HG03103 (cell line): Measurements from ENCODE around the gene CSF3R.
"Not testable (repeated sequence)": the region's sequence is repeated elsewhere in the genome, so short reads cannot be mapped to it uniquely, and the experiment has no call there.

Experiments used
- ATAC-seq: cut with Tn5 transposase; IDR thresholded peaks from one replicate; pipeline ENCODE4 v1.9.1; 2021; ENCODE audit warnings: low read depth; ENCODE audit not compliant: unreplicated experiment

Gene CSF3R

DNA sequence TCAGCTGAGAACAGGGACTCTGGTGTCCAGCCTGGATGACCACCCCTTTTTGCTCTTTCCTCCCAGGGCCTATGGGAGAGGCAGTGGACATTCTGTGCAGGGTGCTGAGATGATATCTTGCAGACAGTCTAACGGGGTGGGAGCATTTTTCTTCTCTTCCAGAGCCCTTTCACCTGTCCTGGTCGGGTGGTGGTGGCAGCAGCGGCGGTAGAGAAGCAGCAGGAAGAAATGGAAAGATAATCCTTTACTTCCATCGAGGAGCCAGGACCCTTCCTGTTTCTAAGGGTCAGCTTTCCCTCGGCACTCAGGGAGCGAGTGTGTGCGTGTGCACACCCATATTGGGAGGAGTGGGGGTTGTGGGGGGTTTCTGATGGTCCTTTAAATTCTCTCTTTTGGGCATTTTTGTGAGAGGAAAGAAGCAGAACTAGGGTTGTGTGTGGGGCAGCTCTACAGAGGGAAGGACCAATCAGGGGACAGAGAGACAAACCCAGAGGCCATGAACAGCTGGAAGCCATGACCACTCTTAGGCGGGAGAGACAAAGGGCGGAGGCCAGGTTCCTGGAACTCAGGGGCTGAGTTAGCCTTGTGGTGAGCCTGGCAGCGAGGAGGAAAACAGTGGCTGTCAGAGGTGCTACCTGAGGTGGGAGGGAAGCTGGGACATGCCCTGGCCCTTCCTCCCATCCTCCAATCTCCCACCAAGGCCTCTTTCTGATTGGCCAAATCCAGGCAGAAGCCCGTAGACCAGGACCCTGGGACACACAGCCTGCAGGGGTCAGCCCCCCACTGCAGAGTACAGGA is 31.2 kb upstream of the CSF3R start:
- ATAC-seq: no peak

DNA sequence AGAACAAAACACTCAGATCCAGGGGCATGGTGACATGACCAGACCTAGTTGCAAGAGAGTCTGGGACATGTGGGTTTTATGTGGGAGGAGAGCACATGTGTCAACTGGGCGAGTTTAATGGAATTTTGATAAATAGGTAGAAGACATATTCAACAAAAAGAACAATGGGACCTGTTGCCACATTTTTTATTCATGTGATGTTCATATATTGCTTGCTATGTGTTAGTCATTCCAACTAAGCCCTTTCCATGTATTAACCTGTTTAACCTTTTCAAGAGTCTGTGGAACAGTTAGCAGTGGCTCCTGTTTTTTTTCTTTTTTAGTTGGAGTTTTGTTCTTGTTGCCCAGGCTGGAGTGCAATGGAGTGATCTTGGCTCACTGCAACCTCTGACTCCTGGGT is 30.1 kb upstream of the CSF3R start:
- ATAC-seq: no peak

DNA sequence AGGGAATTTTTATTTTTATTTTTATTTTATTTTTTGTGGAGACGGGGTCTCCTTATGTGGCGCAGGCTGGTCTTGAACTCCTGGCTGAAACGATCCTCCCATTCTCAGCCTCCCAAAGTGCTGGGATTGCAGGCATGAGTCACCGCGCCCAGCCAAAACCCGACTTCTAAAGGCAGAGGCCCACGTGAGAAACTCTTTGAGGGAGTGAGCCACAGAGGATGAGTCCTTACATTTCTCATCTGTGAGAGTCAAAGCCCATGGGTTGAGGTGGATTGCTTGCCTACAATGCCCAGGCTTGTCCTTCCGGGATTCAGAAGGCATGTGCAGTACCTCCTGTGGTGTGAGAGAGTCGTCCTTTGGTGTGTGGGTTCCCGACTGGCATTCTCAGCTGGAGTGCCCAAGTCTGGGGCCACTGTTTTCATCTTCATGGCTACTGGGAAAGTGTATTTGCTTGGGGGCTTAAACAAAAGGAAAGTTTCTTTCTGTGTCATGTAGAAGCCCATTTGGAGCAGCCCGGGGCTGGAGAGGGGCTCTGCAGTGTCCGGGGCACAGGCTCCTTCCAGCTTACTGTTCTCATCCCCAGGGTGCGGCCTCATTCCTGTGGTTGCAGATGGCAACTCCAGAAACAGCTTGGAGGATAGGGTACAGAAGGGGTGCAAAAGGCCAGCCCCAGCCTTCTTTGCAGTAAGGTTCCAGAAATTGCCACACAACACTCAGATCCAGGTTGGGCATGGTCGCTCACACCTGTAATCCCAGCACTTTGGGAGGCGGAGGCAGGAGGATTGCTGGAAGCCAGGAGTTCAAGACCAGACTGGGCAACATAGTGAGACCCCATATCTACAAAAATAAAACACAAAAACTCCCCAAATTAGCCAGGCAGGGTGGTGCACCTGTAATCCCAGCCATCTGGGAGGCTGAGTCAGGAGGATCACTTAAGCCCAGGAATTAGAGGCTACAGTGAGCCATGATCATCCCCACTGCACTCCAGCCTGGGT is 29.4 kb upstream of the CSF3R start:
- no peak for ATAC-seq

DNA sequence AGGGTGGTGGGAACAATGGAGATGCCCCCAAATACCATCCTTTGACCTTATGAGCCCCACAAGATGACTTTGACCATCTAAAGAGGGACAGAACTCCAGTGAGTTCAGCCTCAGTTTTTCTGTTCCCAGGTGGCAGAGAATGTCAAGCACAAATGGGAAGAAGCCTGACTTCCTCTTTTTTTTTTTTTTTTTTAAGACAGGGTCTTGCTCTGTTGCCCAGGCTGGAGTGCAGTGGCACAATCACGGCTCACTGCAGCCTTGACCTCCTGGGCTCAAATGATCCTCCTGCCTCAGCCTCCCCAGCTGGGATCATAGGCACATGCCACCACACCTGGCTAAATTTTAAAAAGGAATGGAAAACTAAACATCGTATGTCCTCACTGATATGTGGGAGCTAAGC is 28.5 kb upstream of the CSF3R start:
- not testable (repeated sequence) for ATAC-seq

DNA sequence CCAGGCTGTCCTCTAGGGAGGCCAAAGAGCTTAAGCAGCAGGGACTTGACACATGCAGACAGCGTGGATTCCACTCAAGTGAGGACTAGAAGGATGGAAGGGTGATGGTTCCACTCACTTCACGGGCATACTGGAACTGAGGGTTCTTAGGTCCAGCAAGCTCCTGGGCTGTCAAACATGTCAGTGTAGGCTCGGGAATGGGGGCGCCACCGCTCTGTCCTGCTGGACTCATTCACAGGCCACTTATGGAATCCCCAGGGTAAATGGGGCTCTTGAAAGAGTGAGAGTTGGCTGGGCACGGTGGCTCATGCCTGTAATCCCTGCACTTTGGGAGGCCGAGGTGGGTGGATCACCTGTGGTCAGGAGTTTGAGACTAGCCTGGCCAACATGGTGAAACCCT is 27.7 kb upstream of the CSF3R start:
- no peak for ATAC-seq

DNA sequence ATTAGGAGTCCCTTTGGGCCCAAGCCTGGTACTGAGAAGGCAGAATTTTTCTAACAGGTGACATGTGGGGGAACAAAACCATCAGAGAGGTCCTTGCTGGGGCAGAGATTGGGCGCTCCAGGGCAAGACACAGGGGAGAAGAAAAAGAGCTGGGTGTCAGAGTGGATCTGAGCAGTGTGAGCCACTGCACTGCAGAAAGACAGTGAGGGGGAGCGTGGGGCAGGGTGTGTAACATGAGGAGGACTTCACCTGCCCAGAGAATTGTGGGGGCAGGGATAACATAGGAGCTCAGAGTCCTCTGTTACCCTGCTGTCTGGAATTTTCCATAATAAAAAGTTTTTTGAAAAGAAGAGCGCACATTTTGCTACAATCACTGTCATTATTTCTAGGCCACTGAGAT is 25.5 kb upstream of the CSF3R start:
- ATAC-seq: no peak

DNA sequence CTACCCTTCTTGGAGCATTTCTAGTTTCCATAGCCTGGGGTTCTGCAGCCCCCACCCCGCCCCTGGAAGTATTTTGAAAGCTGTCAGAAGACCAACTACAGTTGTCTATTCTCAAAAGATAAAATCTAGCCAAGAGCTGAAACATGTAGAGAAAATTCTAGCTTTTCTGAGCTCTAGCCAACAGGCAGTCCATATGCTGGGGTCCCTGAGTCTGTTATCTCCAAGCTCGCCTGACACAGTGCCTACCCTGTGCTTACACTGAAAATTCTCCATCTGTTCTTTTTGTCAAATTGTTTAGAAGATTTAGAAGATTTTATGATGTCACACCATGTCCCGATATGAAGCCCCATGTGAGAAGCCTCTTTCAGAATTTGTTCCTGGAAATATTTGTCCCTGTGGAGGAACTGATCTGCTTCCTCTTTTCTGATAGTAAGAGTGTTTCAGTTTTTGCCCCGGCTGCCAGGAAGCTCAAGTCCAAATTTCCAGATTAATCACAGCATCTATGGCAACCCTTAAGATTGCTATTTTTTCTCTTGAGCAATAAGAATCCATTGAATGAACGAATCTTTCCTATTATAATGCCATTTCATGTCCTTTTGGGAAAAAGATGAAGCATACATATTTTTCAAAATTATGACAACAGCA is 23.7 kb upstream of the CSF3R start:
- ATAC-seq: no peak

DNA sequence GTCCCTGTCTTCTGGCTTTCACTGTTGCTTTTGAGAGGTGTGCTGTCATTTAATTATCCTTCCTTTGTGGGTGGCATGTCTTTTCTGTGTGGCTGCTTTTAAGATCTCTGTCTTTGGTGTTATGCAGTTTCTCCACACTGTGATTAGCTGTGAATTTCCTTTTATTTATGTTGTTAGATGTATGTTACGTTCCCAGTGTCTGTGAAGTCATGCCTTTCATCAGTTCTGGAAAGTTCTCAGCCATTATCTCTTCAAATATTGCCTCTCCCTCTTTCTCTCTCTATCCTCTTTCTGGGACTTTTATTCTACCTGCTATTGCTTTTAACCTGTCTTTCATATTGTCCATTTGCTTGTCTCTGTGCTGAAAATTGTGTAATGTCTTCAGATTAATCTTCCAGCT is 21.0 kb upstream of the CSF3R start:
- ATAC-seq: no peak

DNA sequence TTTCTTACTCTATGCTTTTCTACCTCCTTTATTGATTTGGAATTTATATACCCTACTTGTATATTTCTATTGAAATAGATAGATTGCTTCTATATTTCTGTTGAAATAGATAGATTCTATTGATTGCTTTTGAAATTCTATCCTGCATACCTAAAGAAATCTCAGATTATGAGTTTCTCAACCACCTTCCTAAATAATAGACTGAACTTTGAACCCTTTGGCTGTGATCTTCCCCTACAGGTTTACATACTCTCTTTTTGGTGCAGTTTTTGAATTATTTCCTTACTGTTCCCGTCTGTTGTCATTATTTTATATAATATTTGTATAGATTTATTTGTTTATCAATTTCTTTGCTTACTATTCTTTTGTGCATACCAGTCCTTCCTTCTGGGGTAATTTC is 20.4 kb upstream of the CSF3R start:
- no peak for ATAC-seq

DNA sequence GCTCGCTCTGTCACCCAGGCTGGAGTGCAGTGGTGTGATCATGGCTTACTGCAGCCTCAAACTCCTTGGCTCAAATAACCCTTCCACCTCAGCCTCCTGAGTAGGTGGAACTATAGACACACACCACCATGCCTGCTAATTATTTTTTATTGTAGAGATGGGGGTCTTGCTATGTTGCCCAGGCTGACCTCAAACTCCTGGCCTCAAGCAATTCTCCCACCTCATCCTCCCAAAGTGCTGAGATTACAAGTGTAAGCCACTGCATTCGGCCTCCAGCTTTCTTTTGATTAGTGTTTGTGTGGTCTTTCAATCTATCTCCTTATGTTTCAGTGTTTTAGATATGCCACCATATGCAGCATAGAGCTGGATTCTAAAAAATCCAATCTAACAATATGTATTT is 19.9 kb upstream of the CSF3R start:
- no peak for ATAC-seq

DNA sequence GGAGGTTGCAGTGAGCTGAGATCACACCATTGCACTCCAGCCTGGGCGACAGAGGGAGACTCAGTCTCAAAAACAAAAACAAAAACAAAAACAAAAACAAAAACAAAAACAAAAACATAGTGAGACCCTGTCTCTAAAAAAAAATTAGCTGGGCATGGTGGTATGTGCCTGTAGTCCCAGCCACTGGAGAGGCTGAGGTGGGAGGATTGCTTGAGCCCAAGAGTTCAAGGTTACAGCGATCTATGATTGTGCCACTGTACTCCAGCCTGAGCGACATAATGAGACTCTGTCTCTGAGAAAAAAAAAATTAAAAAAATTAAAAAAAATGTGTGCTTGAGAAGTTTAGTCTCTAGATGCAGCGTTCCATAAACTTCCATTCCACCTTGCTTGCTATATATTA is 19.2 kb upstream of the CSF3R start:
- not testable (repeated sequence) for ATAC-seq

DNA sequence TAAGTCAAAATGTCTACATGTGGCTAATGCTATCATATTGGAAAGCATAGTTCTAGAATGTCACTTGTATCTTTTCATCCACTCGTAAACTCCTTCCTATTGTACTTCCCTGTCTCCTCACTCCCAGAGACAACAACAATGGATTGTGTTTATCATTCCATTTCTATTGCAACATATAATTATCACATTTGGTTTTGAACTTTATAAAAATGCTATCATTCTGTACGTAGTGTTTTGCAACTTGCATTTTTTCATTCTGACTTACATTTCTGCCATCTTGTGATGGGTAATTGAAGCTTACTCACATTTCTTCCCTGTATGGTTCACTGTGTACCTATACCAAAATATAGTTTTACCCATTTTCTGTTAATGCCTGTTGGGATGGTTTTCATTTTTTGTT is 14.5 kb upstream of the CSF3R start:
- no peak for ATAC-seq

DNA sequence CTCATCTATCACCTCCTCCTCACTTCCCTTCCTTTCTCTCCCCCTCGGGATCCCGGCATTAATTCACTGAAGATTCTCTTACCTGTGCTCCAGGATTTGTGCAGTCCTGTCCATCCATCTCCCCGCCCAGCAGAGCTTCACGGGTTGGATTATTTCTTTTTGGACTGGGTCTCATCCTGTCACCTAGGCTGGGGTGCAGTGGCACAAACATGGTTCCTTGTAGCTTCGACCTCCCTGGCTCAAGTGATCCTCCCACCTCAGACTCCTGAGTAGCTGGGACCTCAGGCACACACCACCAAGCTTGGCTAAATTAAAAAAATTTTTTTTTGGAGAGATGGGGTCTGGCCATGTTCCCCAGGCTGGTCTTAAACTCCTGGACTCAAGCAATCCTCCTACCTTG is 12.3 kb upstream of the CSF3R start:
- no peak for ATAC-seq

DNA sequence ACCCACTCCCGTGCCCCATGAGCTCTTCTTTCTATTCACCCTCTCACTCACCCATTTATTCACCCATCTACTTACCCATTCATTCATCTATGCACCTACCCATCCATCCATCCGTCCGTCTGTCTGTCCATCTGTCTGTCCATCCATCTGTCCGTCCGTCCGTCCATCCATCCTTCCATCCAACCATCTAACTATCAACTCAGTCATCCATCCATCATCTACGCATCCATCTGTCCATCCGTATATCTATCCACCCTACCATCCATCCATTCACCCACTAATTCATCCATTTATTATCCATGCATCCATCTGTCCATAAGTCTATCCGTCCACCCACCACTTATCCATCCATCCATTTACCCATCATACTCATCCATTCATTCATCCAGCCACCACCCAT is 10.8 kb upstream of the CSF3R start:
- ATAC-seq: no peak

DNA sequence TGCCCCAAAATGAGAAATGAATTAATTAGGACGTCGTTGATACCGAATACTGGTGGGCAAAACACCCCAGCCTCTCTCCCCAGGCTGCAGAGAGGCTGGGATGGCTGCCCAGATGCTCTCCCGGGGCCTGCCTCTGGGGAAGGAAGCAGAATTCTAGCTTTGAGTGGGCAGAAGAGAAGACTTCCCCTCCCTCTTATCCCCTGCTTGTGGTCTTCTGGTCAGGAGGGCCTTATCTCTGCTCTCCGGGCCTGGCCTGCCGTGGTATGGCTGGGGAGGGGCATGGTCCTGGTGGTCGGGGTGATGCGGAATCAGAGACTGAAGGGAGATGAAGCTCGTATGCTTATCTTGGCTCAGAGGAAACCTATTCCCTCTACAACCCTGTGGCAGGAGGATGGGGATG is 9.8 kb upstream of the CSF3R start:
- ATAC-seq: no peak

DNA sequence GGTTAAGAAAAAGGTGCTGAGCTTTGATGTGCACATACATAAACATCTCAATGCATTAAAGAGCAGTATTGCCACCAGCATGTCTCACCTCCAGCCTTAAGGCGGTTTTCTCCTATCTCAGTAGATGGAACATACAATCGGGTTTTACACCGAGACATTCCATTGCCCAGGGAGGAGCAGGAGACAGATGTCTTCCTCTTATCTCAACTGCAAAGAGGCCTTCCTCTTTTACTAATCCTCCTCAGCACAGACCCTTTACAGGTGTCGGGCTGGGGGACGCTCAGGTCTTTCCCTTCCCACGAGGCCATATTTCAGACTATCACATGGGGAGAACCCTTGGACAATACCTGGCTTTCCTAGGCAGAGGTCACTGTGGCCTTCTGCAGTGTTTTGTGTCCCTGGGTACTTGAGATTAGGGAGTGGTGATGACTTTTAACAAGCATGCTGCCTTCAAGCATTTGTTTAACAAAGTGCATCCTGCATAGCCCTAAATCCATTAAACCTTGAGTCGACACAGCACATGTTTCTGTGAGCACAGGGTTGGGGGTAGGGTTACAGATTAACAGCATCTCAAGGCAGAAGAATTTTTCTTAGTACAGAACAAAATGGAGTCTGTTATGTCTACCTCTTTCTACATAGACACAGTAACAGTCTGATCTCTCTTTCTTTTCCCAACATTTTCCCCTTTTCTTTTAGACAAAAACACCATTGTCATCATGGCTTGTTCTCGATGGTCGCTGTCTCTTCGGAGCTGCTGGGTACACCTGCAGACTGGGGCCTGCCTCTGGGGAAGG is 6.7 kb upstream of the CSF3R start:
- not testable (repeated sequence) for ATAC-seq

DNA sequence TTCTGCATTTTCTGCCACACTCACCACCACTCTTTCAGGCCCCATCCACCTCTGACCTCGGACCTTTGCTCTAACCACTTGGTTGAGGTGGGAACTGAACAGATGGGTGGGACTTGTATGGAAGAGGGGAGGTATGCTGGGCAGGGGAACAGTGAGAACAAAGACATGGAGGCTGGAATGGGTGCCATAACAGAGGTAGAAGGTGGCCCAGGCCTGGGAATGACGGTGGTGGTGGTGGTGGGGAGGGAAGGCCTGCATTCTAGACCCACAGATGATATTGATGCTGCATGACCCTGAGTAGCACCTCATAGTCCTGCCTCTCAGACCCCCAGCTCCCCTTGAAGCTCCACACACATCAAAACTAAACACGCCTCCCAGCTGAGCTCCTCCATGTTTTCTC is 5.2 kb upstream of the CSF3R start:
- no peak for ATAC-seq

DNA sequence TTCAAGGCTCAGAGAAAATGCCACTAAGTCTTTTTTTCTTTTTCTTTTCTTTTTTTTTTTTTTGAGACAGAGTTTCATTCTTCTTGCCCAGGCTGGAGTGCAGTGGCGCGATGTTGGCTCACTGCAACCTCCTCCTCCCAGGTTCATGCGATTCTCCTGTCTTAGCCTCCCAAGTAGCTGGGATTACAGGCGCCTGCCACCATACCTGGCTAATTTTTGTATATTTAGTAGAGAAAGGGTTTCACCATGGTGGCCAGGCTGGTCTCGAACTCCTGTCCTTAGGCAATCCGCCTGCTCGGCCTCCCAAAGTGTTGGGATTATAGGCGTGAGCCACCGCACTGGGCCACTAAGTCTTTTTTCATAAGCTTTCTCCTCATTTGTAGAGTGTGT is 4.6 kb upstream of the CSF3R start:
- ATAC-seq: not testable (repeated sequence)

DNA sequence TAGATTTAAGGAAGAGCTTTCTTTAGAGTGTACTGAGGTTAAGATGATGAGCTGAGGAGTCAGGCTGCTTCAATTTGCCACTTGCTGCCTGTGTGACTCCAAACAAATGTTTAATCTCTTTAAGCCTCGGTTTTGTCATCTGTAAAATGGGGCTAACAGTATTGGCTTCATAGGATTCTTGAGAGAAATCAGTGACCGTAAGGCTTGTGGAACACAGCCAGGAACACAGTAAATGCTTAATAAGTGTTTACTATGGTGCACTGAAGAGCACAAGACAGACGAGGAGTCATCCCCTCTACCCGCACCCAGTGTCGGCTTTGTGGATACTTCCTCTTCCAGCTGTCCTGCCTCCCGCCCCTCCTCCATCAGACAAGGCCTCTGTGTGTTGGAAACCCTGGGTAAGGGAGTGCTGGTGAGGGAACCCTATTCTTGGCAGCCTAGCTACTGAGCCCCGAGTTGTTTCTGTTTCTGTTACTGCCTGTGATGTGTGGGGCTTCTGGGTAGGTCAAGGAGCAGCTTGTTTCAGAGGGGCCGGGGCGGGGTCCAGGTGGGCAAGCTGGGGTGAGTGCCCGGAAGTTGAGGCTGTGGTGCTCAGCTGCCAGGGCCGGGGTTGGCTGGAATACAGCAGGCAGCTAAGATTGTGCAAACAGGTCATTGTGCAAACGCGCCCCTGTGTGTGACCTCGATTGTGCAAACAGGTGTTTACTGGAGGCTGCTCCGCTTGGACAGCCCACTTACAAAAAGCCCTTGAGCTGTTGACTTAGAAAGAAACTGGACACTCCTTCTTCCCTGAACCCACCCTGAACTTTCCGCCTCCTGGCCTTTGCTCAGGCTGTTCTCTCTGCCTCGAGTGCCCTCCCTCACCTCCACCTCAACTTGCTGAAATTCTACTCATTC is 4.0 kb upstream of the CSF3R start:
- ATAC-seq: no peak

DNA sequence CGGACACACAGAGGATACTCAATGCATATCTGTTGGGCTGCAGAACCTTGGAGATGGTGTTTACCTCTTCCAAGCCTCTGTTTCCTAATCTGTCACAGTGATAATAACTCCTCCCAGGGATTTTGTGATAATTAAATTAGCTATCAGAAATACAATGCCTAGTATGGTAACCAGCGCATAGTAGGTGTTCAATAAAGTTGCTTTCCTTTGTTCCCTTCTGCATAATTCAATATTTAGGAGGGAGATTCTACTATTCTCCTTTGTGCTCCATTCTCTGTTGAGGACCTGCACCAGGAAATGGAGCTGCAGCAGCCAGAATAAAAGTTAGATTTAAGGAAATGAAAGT is 3.4 kb upstream of the CSF3R start:
- ATAC-seq: no peak
